Sciatic nerve (tissue), 2 donors: ENCODE results near the gene SCD5. TPM values are rescaled to one million over a fixed set of nuclear protein-coding genes. Genes with fewer than 3 reads are reported as not detected.

Source experiments
- ATAC-seq: fragments of 200-7000 bp; cut with Tn5 transposase; one replicate; pipeline ENCODE4 v1.9.1; 2020; ENCODE audit warnings: mild to moderate bottlenecking, moderate library complexity
- DNase-seq: peaks from one replicate; pipeline ENCODE4 v3.0.0-alpha.2; 2020; ENCODE audit warnings: low spot score
- intact Hi-C: fragments of 100-400 bp; cut with DNase I; formaldehyde crosslinking; loops from one replicate; pipeline ENCODE4 v1.14.2; 2022
- total RNA-seq: library from RNA; stranded (reverse); fragmentation: NEBNext Ultra II Directional; extraction: Animal tissue kit (Norgen Biotek cat#: 25700); gene quantifications from one replicate; pipeline ENCODE4 v1.2.1, GENCODE V29; 2021
- donor health status: DM: no; HTN: no; CAD: no.
- donor health status: DM: no; HTN: no; CAD: no.

Gene SCD5
- total RNA-seq, 1 donor from 2014 or later = 50.6 TPM

- intact Hi-C loops = no loop called here
- ATAC-seq (no peak), DNase-seq (no peak)
Observed at GRCh38 chr4:82667761-82668480, 130.7 kb downstream of the SCD5 start.

GRCh38 chr4:82666970-82667665, 131.5 kb downstream of the SCD5 start:
- no peak for ATAC-seq
- DNase-seq = no peak
- intact Hi-C loops = no loop called here

- ATAC-seq (no peak), DNase-seq (no peak)
- intact Hi-C loops = no loop called here
Observed at GRCh38 chr4:82661181-82661992, 137.2 kb downstream of the SCD5 start.

- intact Hi-C loops = no loop called here
- DNase-seq (no peak), ATAC-seq (no peak)
Observed at GRCh38 chr4:82652062-82652461, 146.5 kb downstream of the SCD5 start.

GRCh38 chr4:82650868-82651267, 147.7 kb downstream of the SCD5 start:
- DNase-seq (no peak), ATAC-seq (no peak)
- intact Hi-C loops = no loop called here

GRCh38 chr4:82648356-82648755, 150.2 kb downstream of the SCD5 start:
- DNase-seq = no peak
- intact Hi-C loops = no loop called here
- no peak for ATAC-seq

- no peak for DNase-seq
- ATAC-seq = no peak
- intact Hi-C loops = no loop called here
Observed at GRCh38 chr4:82645936-82646565, 152.5 kb downstream of the SCD5 start.

GRCh38 chr4:82644734-82645126, 153.9 kb downstream of the SCD5 start:
- intact Hi-C loops = no loop called here
- DNase-seq (no peak), ATAC-seq (no peak)

GRCh38 chr4:82643994-82644733, 154.4 kb downstream of the SCD5 start:
- intact Hi-C loops = no loop called here
- ATAC-seq = peak; percentile 14
- no peak for DNase-seq

GRCh38 chr4:82642331-82642730, 156.3 kb downstream of the SCD5 start:
- intact Hi-C loops = no loop called here
- no peak for ATAC-seq
- no peak for DNase-seq

GRCh38 chr4:82640540-82640939, 158.1 kb downstream of the SCD5 start:
- intact Hi-C loops = no loop called here
- ATAC-seq = no peak
- DNase-seq = no peak

GRCh38 chr4:82639971-82640370, 158.6 kb downstream of the SCD5 start:
- peak; percentile 46 for ATAC-seq
- intact Hi-C loops = no loop called here

GRCh38 chr4:82638479-82638878, 160.1 kb downstream of the SCD5 start:
- ATAC-seq (no peak), DNase-seq (no peak)
- intact Hi-C loops = no loop called here

More at GRCh38 chr4:82639971-82640370, 158.6 kb downstream of the SCD5 start:
- DNase-seq = no peak

GRCh38 chr4:82630079-82630478, 168.5 kb downstream of the SCD5 start:
- DNase-seq (no peak), ATAC-seq (no peak)
- intact Hi-C loops = no loop called here

- no peak for ATAC-seq
- intact Hi-C loops = loop anchor here (5.0 kb wide), 1 partner anchor 183 kb away; no protein-coding TSS in a partner anchor
- no peak for DNase-seq
Observed at GRCh38 chr4:82629238-82630000, 169.2 kb downstream of the SCD5 start.

- ATAC-seq = no peak
Observed at GRCh38 chr4:82626251-82626868, 172.2 kb downstream of the SCD5 start.

GRCh38 chr4:82624819-82625218, 173.8 kb downstream of the SCD5 start:
- ATAC-seq (no peak), DNase-seq (no peak)
- intact Hi-C loops = loop anchor here (5.0 kb wide), 1 partner anchor 187 kb away; no protein-coding TSS in a partner anchor

More at GRCh38 chr4:82626251-82626868, 172.2 kb downstream of the SCD5 start:
- no peak for DNase-seq
- intact Hi-C loops = loop anchor here (5.0 kb wide), 1 partner anchor 186 kb away; no protein-coding TSS in a partner anchor
